Sigmoid colon (tissue), 7 donors: ENCODE measurements around the gene SACM1L. TPM values are rescaled to one million over a fixed set of nuclear protein-coding genes. Genes with fewer than 3 reads are reported as not detected.

ENCODE experiments used
- DNase-seq: peaks from one replicate; pipeline ENCODE4 v3.0.0-alpha.2; 2019
- H3K27ac ChIP-seq, 4 donors: fragments of 200-600 bp; sonication (generic); one replicate each; pipeline ENCODE4 v1.5.1; 2016 to 2019; ENCODE audit warnings: mild to moderate bottlenecking in 1 of 4
- H3K27me3 ChIP-seq, 3 donors: fragments of 200-600 bp; sonication (generic); one replicate each; pipeline ENCODE4 v1.5.1; 2019; ENCODE audit warnings: mild to moderate bottlenecking in 1 of 3
- H3K36me3 ChIP-seq, 4 donors: fragments of 200-600 bp; sonication (generic); one replicate each; pipeline ENCODE4 v1.5.1; 2016 to 2019
- H3K4me1 ChIP-seq, 4 donors: fragments of 200-600 bp; sonication (generic); one replicate each; pipeline ENCODE4 v1.5.1; 2017 to 2019
- H3K4me3 ChIP-seq, 4 donors: fragments of 200-600 bp; sonication (generic); one replicate each; pipeline ENCODE4 v1.5.1; 2017 to 2019; ENCODE audit warnings: mild to moderate bottlenecking in 2 of 4, moderate library complexity in 1 of 4
- H3K9me3 ChIP-seq, 4 donors: fragments of 200-600 bp in 3 of 4; sonication (generic) in 3 of 4; one replicate each; pipeline versions ENCODE4 v1.5.1 to v1.6.1; 2013 to 2019
- CTCF ChIP-seq, 4 experiments: fragments of 450-650 bp in 3 of 4; fragments of 200-600 bp in 1 of 4; IDR thresholded peaks; one replicate each; pipeline ENCODE4 v1.5.1; 2016 to 2019; ENCODE audit warnings: antibody characterized with exemption in 4 of 4, mild to moderate bottlenecking in 3 of 4, moderate library complexity in 2 of 4
- EP300 ChIP-seq, 4 donors: sonication (generic); formaldehyde crosslinking; IDR thresholded peaks; one replicate each; pipeline ENCODE4 v1.6.1; 2017; ENCODE audit warnings: antibody characterized with exemption in 4 of 4
- POLR2A ChIP-seq, 2 donors: fragments of 450-650 bp; IDR thresholded peaks; one replicate each; pipeline ENCODE4 v1.6.1; 2016; ENCODE audit warnings: antibody characterized with exemption in 2 of 2, mild to moderate bottlenecking in 2 of 2, moderate library complexity in 2 of 2
- POLR2AphosphoS5 ChIP-seq, 4 donors: sonication (generic); formaldehyde crosslinking; IDR thresholded peaks; one replicate each; pipeline ENCODE4 v1.6.1; 2017; ENCODE audit warnings: antibody characterized with exemption in 4 of 4
- WGBS, 2 donors: extraction: QIAGEN DNeasy Blood & Tissue Kit; methylation state at CpG; one replicate each; pipeline ENCODE4 v1.1.7; 2013; 5-methylcytosine and 5-hydroxymethylcytosine counted together
- intact Hi-C: fragments of 100-400 bp; cut with DNase I; formaldehyde crosslinking; loops from one replicate; pipeline ENCODE4 v1.15.1; 2023
- polyA plus RNA-seq, 3 donors: library from polyadenylated mRNA; stranded (reverse); fragments of 200-250 nt; gene quantifications; one replicate each; pipeline ENCODE4 v1.2.3, GENCODE V29; 2013
- total RNA-seq, 4 donors: library from RNA; depleted of rRNA; stranded (reverse); fragments of >200 nt; gene quantifications; one replicate each; pipeline ENCODE4 v1.1.0, GENCODE V29; 2016
- donor health status: healthy with polysubstance abuse.
- donor health status: Bipolar disorder and iron deficiency.
- donor health status: healthy.

Gene SACM1L
- total and polyA plus RNA-seq, 7 donors, result 21.6 to 44.6 (median 38.5) TPM

- DNase-seq, result no peak
- Histone ChIP-seq H3K27me3 (no peaks in the 10 kb centered on the region), H3K4me1 (peaks cover 0 to 47% (median 35%) of the 10 kb centered on the region in 4 donors), H3K4me3 (no peak overlapping the region), H3K9me3 (no peaks in the 10 kb centered on the region), H3K36me3 (peaks cover 0 to 26% (median 0%) of the 10 kb centered on the region in 4 donors), H3K27ac (peak overlapping the region in 3 of 4 donors; percentile 41 to 69 (median 56))
- 70 to 73% methylated on average over 8 of the region's 8 CpGs for WGBS, 2 donors
- TF ChIP-seq POLR2A (IDR thresholded peaks at IDR 0.05) (no peak), EP300 (IDR thresholded peaks at IDR 0.05) (no peak), CTCF (IDR thresholded peaks at IDR 0.05) (no peak), POLR2AphosphoS5 (IDR thresholded peaks at IDR 0.05) (no peak)
- intact Hi-C loops, result no loop called here
Observed at GRCh38 chr3:45666757-45667431, 22.3 kb upstream of the SACM1L start.

- Histone ChIP-seq H3K4me1 (peaks cover 0 to 49% (median 35%) of the 10 kb centered on the region in 4 donors), H3K36me3 (peaks cover 0 to 32% (median 0%) of the 10 kb centered on the region in 4 donors), H3K27me3 (no peaks in the 10 kb centered on the region), H3K9me3 (no peaks in the 10 kb centered on the region), H3K4me3 (no peak overlapping the region), H3K27ac (peak overlapping the region in 3 of 4 donors; percentile 41 to 69 (median 56))
- intact Hi-C loops, result no loop called here
- TF ChIP-seq CTCF (IDR thresholded peaks at IDR 0.05), result no peak
- no peak for TF ChIP-seq POLR2AphosphoS5 (IDR thresholded peaks at IDR 0.05)
- TF ChIP-seq POLR2A (IDR thresholded peaks at IDR 0.05), result no peak
- TF ChIP-seq EP300 (IDR thresholded peaks at IDR 0.05), result no peak
- DNase-seq, result no peak
- 92 to 94% methylated on average over 1 of the region's 1 CpG for WGBS, 2 donors
Observed at GRCh38 chr3:45667569-45667934, 21.6 kb upstream of the SACM1L start.

- Histone ChIP-seq H3K27me3 (no peaks in the 10 kb centered on the region), H3K4me3 (no peak overlapping the region), H3K9me3 (no peaks in the 10 kb centered on the region), H3K27ac (peak overlapping the region in 3 of 4 donors; percentile 9 to 29 (median 15)), H3K36me3 (peaks cover 0 to 60% (median 7%) of the 10 kb centered on the region in 4 donors), H3K4me1 (peaks cover 0 to 35% (median 25%) of the 10 kb centered on the region in 4 donors)
- no peak for DNase-seq
- intact Hi-C loops, result no loop called here
- no peak for TF ChIP-seq POLR2AphosphoS5 (IDR thresholded peaks at IDR 0.05)
- TF ChIP-seq EP300 (IDR thresholded peaks at IDR 0.05), result no peak
- no peak for TF ChIP-seq CTCF (IDR thresholded peaks at IDR 0.05)
- TF ChIP-seq POLR2A (IDR thresholded peaks at IDR 0.05), result no peak
Observed at GRCh38 chr3:45670436-45670835, 18.8 kb upstream of the SACM1L start.

GRCh38 chr3:45670991-45671390 lies 18.2 kb upstream of the SACM1L start:
- H3K4me3 ChIP-seq, result no peak overlapping the region
- peaks cover 0 to 35% (median 23%) of the 10 kb centered on the region in 4 donors for H3K4me1 ChIP-seq
- intact Hi-C loops, result no loop called here
- H3K9me3 ChIP-seq, result no peaks in the 10 kb centered on the region
- TF ChIP-seq CTCF (IDR thresholded peaks at IDR 0.05) (no peak), POLR2AphosphoS5 (IDR thresholded peaks at IDR 0.05) (no peak), EP300 (IDR thresholded peaks at IDR 0.05) (no peak), POLR2A (IDR thresholded peaks at IDR 0.05) (no peak)
- H3K27ac ChIP-seq, result peak overlapping the region in 3 of 4 donors; percentile 9 to 29 (median 15)
- H3K36me3 ChIP-seq, result peaks cover 0 to 60% (median 7%) of the 10 kb centered on the region in 4 donors
- no peaks in the 10 kb centered on the region for H3K27me3 ChIP-seq
- no peak for DNase-seq
- WGBS, 2 donors, result 78 to 80% methylated on average over 2 of the region's 2 CpGs
